ENCODE measurements around the gene EXOC1. TPM values are rescaled to one million over a fixed set of nuclear protein-coding genes. Genes with fewer than 3 reads are reported as not detected.

The EXOC1 gene
- total RNA-seq, 2 experiments from 2014 or later: 23.7 to 33.5 TPM

GRCh38 chr4:55808186-55808585, 45.3 kb upstream of the EXOC1 start:
- Histone ChIP-seq H3K79me2 (ENCODE audit: insufficient read depth, low read depth, low read length) (no peaks in the 10 kb centered on the region), H3K4me2 (ENCODE audit: low read length) (no peak overlapping the region), H3K27ac (ENCODE audit: low read depth, low read length, poor library complexity, severe bottlenecking) (no peak overlapping the region), H3K36me3 (ENCODE audit: insufficient read depth, low read length) (no peaks in the 10 kb centered on the region), H4K20me1 (ENCODE audit: insufficient read depth, low read length) (no peaks in the 10 kb centered on the region), H2AFZ (ENCODE audit: low read length) (no peak overlapping the region), H3K9me3 (ENCODE audit: low read length) (no peaks in the 10 kb centered on the region), H3K4me3 (ENCODE audit: low read depth, low read length, poor library complexity, severe bottlenecking) (no peak overlapping the region), H3K4me1 (ENCODE audit: insufficient read depth, low read length, poor library complexity, severe bottlenecking) (no peaks in the 10 kb centered on the region), H3K9me2 (ENCODE audit: insufficient read depth, low read length) (no peaks in the 10 kb centered on the region)
- ChIA-PET CTCF (ENCODE audit: unreplicated experiment) (no interaction called here), POLR2A (interaction anchor here (0.6 kb wide), 1 partner anchor 199 kb away, joined by 6 read pairs; no protein-coding TSS in a partner anchor)
- intact Hi-C loops (cut with micrococcal nuclease; ENCODE audit: unreplicated experiment): no loop called here
- BruUV-seq (replicated peaks): no TSS peak
- TF ChIP-seq CTCF (conservative IDR thresholded peaks at IDR 0.05; ENCODE audit: low read length) (no peak), EZH2phosphoT487 (IDR thresholded peaks at IDR 0.05; ENCODE audit: borderline replicate concordance, low read depth, low read length) (no peak)
- no peak for DNase-seq (ENCODE audit: low spot score)

GRCh38 chr4:55808632-55809031, 44.8 kb upstream of the EXOC1 start:
- Histone ChIP-seq H3K4me2 (ENCODE audit: low read length) (no peak overlapping the region), H2AFZ (ENCODE audit: low read length) (no peak overlapping the region), H3K79me2 (ENCODE audit: insufficient read depth, low read depth, low read length) (no peaks in the 10 kb centered on the region), H3K27ac (ENCODE audit: low read depth, low read length, poor library complexity, severe bottlenecking) (no peak overlapping the region), H3K4me1 (ENCODE audit: insufficient read depth, low read length, poor library complexity, severe bottlenecking) (no peaks in the 10 kb centered on the region), H3K9me3 (ENCODE audit: low read length) (no peaks in the 10 kb centered on the region), H3K4me3 (ENCODE audit: low read depth, low read length, poor library complexity, severe bottlenecking) (no peak overlapping the region), H3K36me3 (ENCODE audit: insufficient read depth, low read length) (no peaks in the 10 kb centered on the region), H4K20me1 (ENCODE audit: insufficient read depth, low read length) (no peaks in the 10 kb centered on the region), H3K9me2 (ENCODE audit: insufficient read depth, low read length) (no peaks in the 10 kb centered on the region)
- no TSS peak for BruUV-seq (replicated peaks)
- TF ChIP-seq EZH2phosphoT487 (IDR thresholded peaks at IDR 0.05; ENCODE audit: borderline replicate concordance, low read depth, low read length) (no peak), CTCF (conservative IDR thresholded peaks at IDR 0.05; ENCODE audit: low read length) (no peak)
- intact Hi-C loops (cut with micrococcal nuclease; ENCODE audit: unreplicated experiment): no loop called here
- no peak for DNase-seq (ENCODE audit: low spot score)
- POLR2A ChIA-PET: interaction anchor here (0.6 kb wide), 1 partner anchor 200 kb away, joined by 6 read pairs; no protein-coding TSS in a partner anchor
- CTCF ChIA-PET (ENCODE audit: unreplicated experiment): interaction anchor here (0.6 kb wide), 1 partner anchor 609 kb away, joined by 3 read pairs; no protein-coding TSS in a partner anchor

- no peaks in the 10 kb centered on the region for H4K20me1 ChIP-seq (ENCODE audit: insufficient read depth, low read length)
- H3K27ac ChIP-seq (ENCODE audit: low read depth, low read length, poor library complexity, severe bottlenecking): no peak overlapping the region
- TF ChIP-seq CTCF (conservative IDR thresholded peaks at IDR 0.05; ENCODE audit: low read length): no peak
- no peak for TF ChIP-seq EZH2phosphoT487 (IDR thresholded peaks at IDR 0.05; ENCODE audit: borderline replicate concordance, low read depth, low read length)
- H2AFZ ChIP-seq (ENCODE audit: low read length): no peak overlapping the region
- CTCF ChIA-PET (ENCODE audit: unreplicated experiment): no interaction called here
- H3K9me3 ChIP-seq (ENCODE audit: low read length): no peaks in the 10 kb centered on the region
- no peaks in the 10 kb centered on the region for H3K79me2 ChIP-seq (ENCODE audit: insufficient read depth, low read depth, low read length)
- no peaks in the 10 kb centered on the region for H3K36me3 ChIP-seq (ENCODE audit: insufficient read depth, low read length)
- intact Hi-C loops (cut with micrococcal nuclease; ENCODE audit: unreplicated experiment): no loop called here
- POLR2A ChIA-PET: no interaction called here
- BruUV-seq (replicated peaks): no TSS peak
- H3K9me2 ChIP-seq (ENCODE audit: insufficient read depth, low read length): no peaks in the 10 kb centered on the region
- H3K4me2 ChIP-seq (ENCODE audit: low read length): no peak overlapping the region
- no peak for DNase-seq (ENCODE audit: low spot score)
- H3K4me1 ChIP-seq (ENCODE audit: insufficient read depth, low read length, poor library complexity, severe bottlenecking): no peaks in the 10 kb centered on the region
- no peak overlapping the region for H3K4me3 ChIP-seq (ENCODE audit: low read depth, low read length, poor library complexity, severe bottlenecking)
Observed at GRCh38 chr4:55817691-55818090, 35.8 kb upstream of the EXOC1 start.
